ENCODE data around the gene GPT2.

- peak; percentile 56 to 61 for TF ChIP-seq CTCF (conservative IDR thresholded peaks at IDR 0.05 in 1 of 2, IDR thresholded peaks at IDR 0.05 in 1 of 2; ENCODE audit: low read depth in 1 of 2, low read length in 2 of 2)
- TF ChIP-seq EZH2 (IDR thresholded peaks at IDR 0.05; ENCODE audit: low read length, missing control alignments): no peak
Measured at GRCh38 chr16:46947900-46948547, 63.9 kb downstream of the GPT2 start.

All from fibroblast of lung (primary cell).